GM23248 (cell line): ENCODE data around the gene SLPI. TPM values are rescaled to one million over a fixed set of nuclear protein-coding genes. Genes with fewer than 3 reads are reported as not detected.

Experiments
- DNase-seq: peaks from one replicate; pipeline ENCODE4 v3.0.0-alpha.2; 2015
- H2AFZ ChIP-seq: fragments of 200-600 bp; sonication (generic); 2 replicates; pipeline ENCODE4 v1.6.1; 2016; ENCODE audit warnings: antibody characterized with exemption
- H3F3A ChIP-seq: fragments of 200-600 bp; sonication (generic); 2 replicates; pipeline ENCODE4 v1.6.1; 2016; ENCODE audit warnings: mild to moderate bottlenecking, antibody characterized with exemption, mixed run types; ENCODE audit not compliant: insufficient read depth
- H3K27ac ChIP-seq: fragments of 200-600 bp; sonication (generic); 2 replicates; pipeline ENCODE4 v1.5.1; 2016; ENCODE audit warnings: mild to moderate bottlenecking
- H3K27me3 ChIP-seq: fragments of 200-600 bp; sonication (generic); replicated peaks from 2 replicates; pipeline ENCODE4 v1.6.1; 2016; ENCODE audit warnings: mild to moderate bottlenecking; ENCODE audit not compliant: insufficient read depth
- H3K36me3 ChIP-seq: fragments of 200-600 bp; sonication (generic); 2 replicates; pipeline ENCODE4 v1.6.1; 2016; ENCODE audit warnings: low read depth, mild to moderate bottlenecking
- H3K4me1 ChIP-seq: fragments of 200-600 bp; sonication (generic); 2 replicates; pipeline ENCODE4 v1.6.1; 2016; ENCODE audit warnings: mild to moderate bottlenecking; ENCODE audit not compliant: insufficient read depth
- H3K4me2 ChIP-seq: fragments of 200-600 bp; sonication (generic); one replicate; pipeline ENCODE4 v1.6.1; 2016; ENCODE audit warnings: mild to moderate bottlenecking; ENCODE audit not compliant: unreplicated experiment
- H3K4me3 ChIP-seq: fragments of 200-600 bp; sonication (generic); 2 replicates; pipeline ENCODE4 v1.5.1; 2016; ENCODE audit warnings: mild to moderate bottlenecking
- H3K79me2 ChIP-seq: fragments of 200-600 bp; sonication (generic); 2 replicates; pipeline ENCODE4 v1.6.1; 2016; ENCODE audit warnings: mild to moderate bottlenecking; ENCODE audit not compliant: insufficient read depth
- H3K9ac ChIP-seq: fragments of 200-600 bp; sonication (generic); 2 replicates; pipeline ENCODE4 v1.6.1; 2016; ENCODE audit warnings: mild to moderate bottlenecking
- H3K9me2 ChIP-seq: fragments of 200-600 bp; sonication (generic); 2 replicates; pipeline ENCODE4 v1.6.1; 2016; ENCODE audit warnings: mixed run types, mild to moderate bottlenecking, moderate library complexity; ENCODE audit not compliant: insufficient read depth
- H3K9me3 ChIP-seq: fragments of 200-600 bp; sonication (generic); one replicate; pipeline ENCODE4 v1.6.1; 2017; ENCODE audit warnings: low read depth
- H4K20me1 ChIP-seq: fragments of 200-600 bp; sonication (generic); 2 replicates; pipeline ENCODE4 v1.6.0; 2016; ENCODE audit not compliant: insufficient read depth
- EZH2 ChIP-seq: fragments of 200-600 bp; sonication (generic); IDR thresholded peaks from 2 replicates; pipeline ENCODE4 v1.6.1; 2018; ENCODE audit warnings: antibody characterized with exemption, mild to moderate bottlenecking; ENCODE audit not compliant: insufficient read depth, poor library complexity, severe bottlenecking
- EZH2phosphoT487 ChIP-seq: fragments of 200-600 bp; sonication (generic); IDR thresholded peaks from 2 replicates; pipeline ENCODE4 v1.6.1; 2018; ENCODE audit warnings: antibody characterized with exemption, moderate library complexity, mild to moderate bottlenecking, low read depth; ENCODE audit not compliant: insufficient read depth
- WGBS, 2 experiments: methylation state at CpG; one replicate each; pipeline ENCODE4 v1.1.6; 2015 to 2017; ENCODE audit warnings: low lambda C conversion rate in 2 of 2, low coverage in 1 of 2; ENCODE audit errors: missing lambda C conversion rate in 2 of 2; 5-methylcytosine and 5-hydroxymethylcytosine counted together
- in situ Hi-C: fragments of 300-500 bp; cut with MboI; formaldehyde crosslinking; loops from 2 replicates; pipeline ENCODE4 v1.15.0; 2020
- polyA plus RNA-seq: library from polyadenylated mRNA; unstranded; fragments of >200 nt; fragmentation: Nextera tagmentation; extraction: Ambion mirVana; gene quantifications from 2 replicates; pipeline ENCODE4 v1.2.1, GENCODE V29; 2016
- total RNA-seq: library from RNA; depleted of rRNA; stranded (reverse); fragments of >200 nt; shearing (Covaris generic); gene quantifications from 2 replicates; pipeline ENCODE4 v1.2.3, GENCODE V29; 2014; rRNA removed

The SLPI gene
- total and polyA plus RNA-seq, 2 experiments from 2014 or later, result 1.7 to 3.7 TPM

- no peaks in the 10 kb centered on the region for H3K4me1 ChIP-seq
- no peaks in the 10 kb centered on the region for H3F3A ChIP-seq
- no peaks in the 10 kb centered on the region for H3K79me2 ChIP-seq
- no peaks in the 10 kb centered on the region for H3K9me3 ChIP-seq
- in situ Hi-C loops, result no loop called here
- DNase-seq, result no peak
- no peaks in the 10 kb centered on the region for H3K9me2 ChIP-seq
- no peaks in the 10 kb centered on the region for H3K36me3 ChIP-seq
- no peak overlapping the region for H3K27ac ChIP-seq
- TF ChIP-seq EZH2phosphoT487, result no peak
- H2AFZ ChIP-seq, result no peak overlapping the region
- no peak overlapping the region for H3K4me2 ChIP-seq
- H3K4me3 ChIP-seq, result no peak overlapping the region
- no peaks in the 10 kb centered on the region for H4K20me1 ChIP-seq
- H3K27me3 ChIP-seq, result 0 out of 2 replicates have a peak, but pooled peaks cover 4% of the 10 kb centered on the region
- H3K9ac ChIP-seq, result no peak overlapping the region
Measured at GRCh38 chr20:45211569-45212474, 42.5 kb downstream of the SLPI start.

GRCh38 chr20:45209924-45210323 is 44.4 kb downstream of the SLPI start:
- Histone ChIP-seq H3F3A (no peaks in the 10 kb centered on the region), H2AFZ (no peak overlapping the region), H3K9me3 (no peaks in the 10 kb centered on the region), H3K4me2 (no peak overlapping the region), H3K79me2 (no peaks in the 10 kb centered on the region), H3K9ac (no peak overlapping the region), H3K27ac (no peak overlapping the region), H3K4me1 (no peaks in the 10 kb centered on the region), H3K27me3 (0 out of 2 replicates have a peak, but pooled peaks cover 8% of the 10 kb centered on the region), H3K9me2 (no peaks in the 10 kb centered on the region), H3K4me3 (no peak overlapping the region), H4K20me1 (no peaks in the 10 kb centered on the region), H3K36me3 (no peaks in the 10 kb centered on the region)
- 72 to 81% methylated on average over 1 of the region's 1 CpG for WGBS, 2 experiments
- TF ChIP-seq EZH2, result no peak
- no peak for TF ChIP-seq EZH2phosphoT487
- in situ Hi-C loops, result no loop called here
- DNase-seq, result no peak

GRCh38 chr20:45206725-45207124 is 47.6 kb downstream of the SLPI start, which contains the start of gene SEMG1:
TSS of gene SEMG1 (plus strand) at chr20:45207033. CDS start at chr20:45207054, 21 bp downstream.
- WGBS, 2 experiments, result 0% methylated on average over 1 of the region's 1 CpG
- Histone ChIP-seq H3K9me2 (no peaks in the 10 kb centered on the region), H3K36me3 (no peaks in the 10 kb centered on the region), H3K79me2 (no peaks in the 10 kb centered on the region), H3K9me3 (no peaks in the 10 kb centered on the region), H3K27ac (no peak within 1 kb of the TSS), H3F3A (no peaks in the 10 kb centered on the region), H4K20me1 (no peaks in the 10 kb centered on the region), H3K27me3 (peaks cover 3% of the 10 kb centered on the region; the same call in 1 of the 2 replicates), H2AFZ (no peak within 1 kb of the TSS), H3K9ac (no peak within 1 kb of the TSS), H3K4me2 (no peak within 1 kb of the TSS), H3K4me3 (no peak within 1 kb of the TSS), H3K4me1 (no peaks in the 10 kb centered on the region)
- TF ChIP-seq EZH2phosphoT487, result no peak
- TF ChIP-seq EZH2, result no peak
- in situ Hi-C loops, result no loop called here
- DNase-seq, result no peak

Other genes with a start within 250 kb of the SLPI start
- gene KCNS1, start 153.4 kb downstream of the SLPI start, total RNA-seq, result 0.11 and 0.25 TPM in 2 replicates
- gene KCNS1, start 153.4 kb downstream of the SLPI start, polyA plus RNA-seq, result 0.55 and 0.99 TPM in 2 replicates
- not detected in 2 replicates for gene WFDC5, start 139.4 kb downstream of the SLPI start, total RNA-seq
- gene WFDC5, start 139.4 kb downstream of the SLPI start, polyA plus RNA-seq, result not detected in 2 replicates
- gene WFDC12, start 130.1 kb downstream of the SLPI start, total RNA-seq, result not detected in 2 replicates
- gene WFDC12, start 130.1 kb downstream of the SLPI start, polyA plus RNA-seq, result not detected in 2 replicates
- gene PI3, start 79.7 kb downstream of the SLPI start, total RNA-seq, result 1.5 TPM in 1 of 2 replicates, not detected in the other
- not detected in 2 replicates for gene PI3, start 79.7 kb downstream of the SLPI start, polyA plus RNA-seq
- gene SEMG1, start 47.5 kb downstream of the SLPI start, total RNA-seq, result not detected in 2 replicates
- gene SEMG1, start 47.5 kb downstream of the SLPI start, polyA plus RNA-seq, result not detected in 2 replicates
- gene SEMG2, start 33.2 kb downstream of the SLPI start, total RNA-seq, result not detected in 2 replicates
- gene SEMG2, start 33.2 kb downstream of the SLPI start, polyA plus RNA-seq, result not detected in 2 replicates
- gene RBPJL, start 52.3 kb upstream of the SLPI start, total RNA-seq, result not detected in 2 replicates
- not detected in 2 replicates for gene RBPJL, start 52.3 kb upstream of the SLPI start, polyA plus RNA-seq
- gene MATN4, start 53.7 kb upstream of the SLPI start, total RNA-seq, result not detected in 2 replicates
- 0.09 TPM in 1 of 2 replicates, not detected in the other for gene MATN4, start 53.7 kb upstream of the SLPI start, polyA plus RNA-seq
- gene SDC4, start 93.9 kb upstream of the SLPI start, total RNA-seq, result 368 and 410 TPM in 2 replicates
- gene SDC4, start 93.9 kb upstream of the SLPI start, polyA plus RNA-seq, result 454 and 461 TPM in 2 replicates
- 27.3 and 38.7 TPM in 2 replicates for gene SYS1, start 108.6 kb upstream of the SLPI start, total RNA-seq
- gene SYS1, start 108.6 kb upstream of the SLPI start, polyA plus RNA-seq, result 24.6 and 27.1 TPM in 2 replicates
- gene TP53TG5, start 123.8 kb upstream of the SLPI start, total RNA-seq, result not detected in 2 replicates
- 0.42 and 0.55 TPM in 2 replicates for gene TP53TG5, start 123.8 kb upstream of the SLPI start, polyA plus RNA-seq
- 5.1 and 5.7 TPM in 2 replicates for gene DBNDD2, start 153.7 kb upstream of the SLPI start, total RNA-seq
- gene DBNDD2, start 153.7 kb upstream of the SLPI start, polyA plus RNA-seq, result 27.9 and 30.0 TPM in 2 replicates
- 108 and 138 TPM in 2 replicates for gene PIGT, start 161.6 kb upstream of the SLPI start, total RNA-seq
- gene PIGT, start 161.6 kb upstream of the SLPI start, polyA plus RNA-seq, result 190 and 198 TPM in 2 replicates
- gene WFDC2, start 215.2 kb upstream of the SLPI start, total RNA-seq, result not detected in 2 replicates
- not detected in 2 replicates for gene WFDC2, start 215.2 kb upstream of the SLPI start, polyA plus RNA-seq